HG02870 (cell line): Measurements from ENCODE around the gene ZNF532.
"Not testable (repeated sequence)": the region's sequence is repeated elsewhere in the genome, so short reads cannot be mapped to it uniquely, and the experiment has no call there.

ENCODE experiments used
- ATAC-seq: cut with Tn5 transposase; IDR thresholded peaks from one replicate; pipeline ENCODE4 v1.9.1; 2021; ENCODE audit warnings: mild to moderate bottlenecking, moderate library complexity; ENCODE audit not compliant: unreplicated experiment

The ZNF532 gene, protein sequence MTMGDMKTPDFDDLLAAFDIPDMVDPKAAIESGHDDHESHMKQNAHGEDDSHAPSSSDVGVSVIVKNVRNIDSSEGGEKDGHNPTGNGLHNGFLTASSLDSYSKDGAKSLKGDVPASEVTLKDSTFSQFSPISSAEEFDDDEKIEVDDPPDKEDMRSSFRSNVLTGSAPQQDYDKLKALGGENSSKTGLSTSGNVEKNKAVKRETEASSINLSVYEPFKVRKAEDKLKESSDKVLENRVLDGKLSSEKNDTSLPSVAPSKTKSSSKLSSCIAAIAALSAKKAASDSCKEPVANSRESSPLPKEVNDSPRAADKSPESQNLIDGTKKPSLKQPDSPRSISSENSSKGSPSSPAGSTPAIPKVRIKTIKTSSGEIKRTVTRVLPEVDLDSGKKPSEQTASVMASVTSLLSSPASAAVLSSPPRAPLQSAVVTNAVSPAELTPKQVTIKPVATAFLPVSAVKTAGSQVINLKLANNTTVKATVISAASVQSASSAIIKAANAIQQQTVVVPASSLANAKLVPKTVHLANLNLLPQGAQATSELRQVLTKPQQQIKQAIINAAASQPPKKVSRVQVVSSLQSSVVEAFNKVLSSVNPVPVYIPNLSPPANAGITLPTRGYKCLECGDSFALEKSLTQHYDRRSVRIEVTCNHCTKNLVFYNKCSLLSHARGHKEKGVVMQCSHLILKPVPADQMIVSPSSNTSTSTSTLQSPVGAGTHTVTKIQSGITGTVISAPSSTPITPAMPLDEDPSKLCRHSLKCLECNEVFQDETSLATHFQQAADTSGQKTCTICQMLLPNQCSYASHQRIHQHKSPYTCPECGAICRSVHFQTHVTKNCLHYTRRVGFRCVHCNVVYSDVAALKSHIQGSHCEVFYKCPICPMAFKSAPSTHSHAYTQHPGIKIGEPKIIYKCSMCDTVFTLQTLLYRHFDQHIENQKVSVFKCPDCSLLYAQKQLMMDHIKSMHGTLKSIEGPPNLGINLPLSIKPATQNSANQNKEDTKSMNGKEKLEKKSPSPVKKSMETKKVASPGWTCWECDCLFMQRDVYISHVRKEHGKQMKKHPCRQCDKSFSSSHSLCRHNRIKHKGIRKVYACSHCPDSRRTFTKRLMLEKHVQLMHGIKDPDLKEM (N-terminal part only)

DNA sequence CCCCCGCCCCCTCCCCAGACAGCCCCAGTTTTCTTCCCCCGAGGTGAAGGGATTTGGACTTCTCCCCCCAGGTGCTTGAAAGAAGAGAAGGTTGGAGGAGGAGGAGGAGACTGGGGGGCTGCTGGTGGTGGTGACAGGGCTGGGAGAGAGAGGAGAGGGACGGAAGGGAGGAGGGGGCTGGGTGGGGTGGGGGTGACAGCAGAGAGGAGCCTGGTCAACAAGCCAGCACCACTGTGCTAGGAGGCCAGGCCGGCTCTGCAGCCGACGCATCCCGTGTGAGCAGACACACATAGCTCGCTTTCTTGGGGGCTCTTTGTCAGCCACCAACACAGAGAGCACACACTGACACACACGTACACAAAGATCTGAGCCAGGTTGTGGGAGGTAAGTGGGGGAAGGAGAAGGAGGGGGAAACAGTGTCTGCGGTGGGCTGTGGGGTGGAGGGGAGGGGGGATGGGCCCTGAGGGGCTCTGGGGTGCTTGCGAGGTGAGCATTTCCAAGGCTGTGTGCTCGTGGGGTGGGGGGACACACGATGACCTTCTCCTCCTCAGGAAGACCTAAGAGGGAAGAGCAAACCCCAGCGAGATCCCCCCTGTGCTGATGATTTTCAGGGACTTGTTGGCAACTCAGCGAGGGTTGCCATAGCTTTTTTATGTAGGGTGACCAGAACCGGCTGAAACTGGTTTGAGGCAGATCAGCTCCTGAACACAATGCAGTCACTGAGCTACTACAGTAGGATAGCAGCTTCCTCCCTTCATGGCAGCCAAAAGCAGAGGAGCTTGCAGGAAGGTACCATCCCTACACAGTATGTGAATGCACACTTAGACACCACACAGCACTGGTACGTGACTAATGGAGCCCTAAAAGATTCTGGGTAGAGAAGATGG, at the start of gene ZNF532:
ZNF532 (plus strand) TSS at position 732 of the 887 bp plus-strand sequence. CDS start 53,411 bp downstream, outside the sequence.
- ATAC-seq, result no peak

DNA sequence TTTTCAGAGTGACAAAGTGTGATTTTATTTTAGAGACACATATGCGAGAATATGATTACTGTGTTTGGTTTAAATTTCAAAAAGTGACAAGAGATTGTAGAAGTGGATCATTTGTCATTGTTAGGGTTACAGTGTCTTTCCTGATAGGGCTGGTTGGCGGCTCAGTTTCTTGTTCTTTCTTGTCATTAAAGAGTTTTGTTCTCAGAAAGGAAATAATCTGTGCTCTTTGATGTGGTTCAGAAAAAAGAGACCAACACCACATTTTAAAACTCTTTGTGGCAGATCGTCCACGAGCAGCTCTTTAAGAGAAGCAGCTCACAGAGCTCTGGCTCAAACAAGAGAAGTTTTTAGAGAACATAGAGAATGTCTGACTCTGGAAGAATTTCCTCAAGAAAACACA, 45.6 kb upstream of the ZNF532 start:
- peak; percentile 44 for ATAC-seq

DNA sequence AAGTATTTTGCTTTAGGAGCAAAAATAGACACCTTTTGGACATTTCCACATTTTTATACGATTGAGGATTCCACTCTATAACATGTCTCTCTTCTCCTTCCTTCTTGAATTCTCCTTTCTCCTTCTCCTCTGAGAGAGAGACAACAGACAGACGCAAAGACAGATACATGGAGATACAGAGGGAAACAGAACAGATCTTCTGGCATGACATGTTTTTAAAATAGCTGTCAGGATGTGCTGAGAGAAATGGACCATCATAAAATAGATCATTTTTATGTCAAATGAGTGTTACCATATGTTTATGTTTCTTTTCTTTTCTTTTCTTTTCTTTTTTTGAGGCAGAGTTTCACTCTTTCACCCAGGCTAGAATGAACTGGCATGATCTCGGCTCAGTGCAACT, 44.4 kb upstream of the ZNF532 start:
- no peak for ATAC-seq

DNA sequence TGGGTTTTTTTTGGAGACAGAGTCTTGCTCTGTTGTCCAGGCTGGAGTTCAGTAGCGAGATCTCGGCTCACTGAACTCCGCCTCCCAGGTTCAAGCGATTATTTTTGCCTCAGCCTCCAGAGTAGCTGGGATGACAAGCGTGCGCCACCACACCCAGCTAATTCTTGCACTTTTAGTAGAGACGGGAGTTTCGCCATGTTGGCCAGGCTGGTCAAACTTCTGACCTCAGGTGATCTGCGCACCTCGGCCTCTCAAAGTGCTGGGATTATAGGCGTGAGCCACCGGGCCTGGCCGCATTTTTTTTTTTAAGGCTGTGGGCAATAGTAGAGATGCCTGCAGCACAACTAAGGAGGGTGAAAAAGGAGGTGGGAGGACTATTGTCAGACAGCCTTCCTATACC, 41.7 kb upstream of the ZNF532 start:
- ATAC-seq, result no peak

DNA sequence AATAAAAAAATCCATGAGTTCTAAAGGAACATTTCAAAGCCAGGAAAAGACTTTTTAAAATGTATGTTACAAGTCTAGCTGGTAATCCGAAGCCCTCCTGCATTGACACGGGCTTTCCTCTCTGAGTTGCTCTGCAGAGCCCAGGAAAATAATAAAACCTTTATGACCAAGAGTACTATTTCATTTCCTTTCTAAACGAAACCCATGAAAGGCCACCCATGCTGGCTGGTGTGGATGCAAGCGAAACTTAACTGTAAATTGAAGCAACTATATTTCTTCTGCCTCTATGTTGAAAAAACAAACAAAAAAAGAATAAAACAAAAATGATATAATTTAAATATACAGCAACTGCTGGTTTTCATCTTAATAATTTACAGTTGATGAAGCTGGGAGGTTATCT, 41.3 kb upstream of the ZNF532 start:
- no peak for ATAC-seq

DNA sequence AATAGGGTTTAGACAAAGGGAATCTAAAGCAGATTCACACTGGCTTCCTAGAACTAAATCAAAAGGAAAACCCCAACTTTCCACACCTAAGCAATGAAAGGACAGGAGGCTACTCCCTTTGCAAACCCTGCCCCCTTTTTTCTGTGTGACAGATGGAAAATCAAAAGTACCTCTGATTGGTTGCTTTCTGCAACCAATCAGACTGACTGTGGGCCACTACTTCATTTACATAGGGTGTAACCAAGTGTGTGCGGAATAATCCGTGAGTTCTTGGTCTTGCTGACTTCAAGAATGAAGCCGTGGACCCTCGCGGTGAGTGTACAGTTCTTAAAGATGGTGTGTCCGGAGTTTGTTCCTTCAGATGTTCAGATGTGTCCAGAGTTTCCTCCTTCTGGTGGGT, 37.8 kb upstream of the ZNF532 start:
- ATAC-seq, result not testable (repeated sequence)

DNA sequence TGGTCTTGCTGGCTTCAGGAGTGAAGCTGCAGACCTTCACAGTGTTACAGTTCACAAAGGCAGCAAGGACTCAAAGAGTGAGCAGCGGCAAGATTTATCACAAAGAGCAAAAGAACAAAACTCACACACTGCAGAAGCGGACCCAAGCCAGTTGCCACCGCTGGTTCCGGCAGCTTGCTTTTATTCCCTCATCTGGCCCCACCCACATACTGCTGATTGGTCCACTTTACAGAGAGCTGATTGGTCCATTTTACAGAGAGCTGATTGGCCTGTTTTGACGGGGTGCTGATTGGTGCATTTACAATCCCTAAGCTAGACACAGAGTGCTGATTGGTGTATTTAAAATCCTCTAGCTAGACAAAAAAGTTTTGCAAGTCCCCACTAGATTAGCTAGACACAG, 37.2 kb upstream of the ZNF532 start:
- ATAC-seq, result no peak

DNA sequence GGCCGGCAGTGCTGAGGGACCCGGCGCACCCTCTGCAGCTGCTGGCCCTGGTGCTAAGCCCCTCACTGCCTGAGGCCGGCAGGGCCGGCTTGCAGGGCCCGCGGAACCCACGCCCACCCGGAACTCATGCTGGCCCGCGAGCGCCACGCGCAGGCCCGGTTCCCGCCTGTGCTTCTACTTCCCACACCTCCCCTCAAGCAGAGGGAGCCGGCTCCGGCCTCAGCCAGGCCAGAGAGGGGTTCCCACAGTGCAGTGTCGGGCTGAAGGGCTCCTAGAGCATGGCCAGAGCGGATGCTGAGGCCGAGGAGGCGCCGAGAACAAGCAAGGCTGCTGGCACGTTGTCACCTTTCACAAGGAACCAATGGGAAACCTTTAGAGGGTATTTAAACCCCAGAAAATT, 36.8 kb upstream of the ZNF532 start:
- no peak for ATAC-seq

DNA sequence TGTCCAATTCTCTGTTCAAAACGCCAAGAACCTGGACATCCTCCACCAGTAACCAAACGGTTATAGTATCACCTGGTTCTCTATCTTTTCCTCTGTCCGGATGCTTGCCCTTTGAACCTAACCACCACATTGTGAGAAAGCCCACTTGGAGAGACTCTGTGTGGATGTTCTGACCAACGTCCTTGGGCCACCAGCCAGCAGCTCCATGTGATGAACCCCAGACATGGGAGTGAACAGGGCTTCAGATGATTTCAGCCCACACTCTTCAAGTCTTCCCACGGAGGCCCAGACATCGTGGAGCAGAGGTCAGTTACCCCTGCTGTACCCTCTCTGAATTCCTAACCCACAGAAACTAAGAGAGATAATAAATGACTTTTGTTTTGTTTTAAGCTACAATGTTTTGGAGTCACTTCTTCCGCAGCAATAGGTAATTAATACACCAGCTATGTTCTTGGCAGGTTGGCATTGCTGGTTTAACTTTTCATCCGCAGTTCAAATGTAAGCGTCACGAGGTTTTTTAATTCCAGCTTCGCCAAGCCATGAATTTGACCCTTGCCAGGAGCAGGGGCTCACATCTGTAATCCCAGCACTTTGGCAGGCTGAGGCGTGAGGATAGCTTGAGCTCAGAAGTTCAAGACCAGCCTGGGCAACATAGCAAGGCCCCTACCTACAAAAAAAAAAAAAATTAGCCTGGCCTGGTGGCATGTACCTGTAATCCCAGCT, 36.1 kb upstream of the ZNF532 start:
- no peak for ATAC-seq

DNA sequence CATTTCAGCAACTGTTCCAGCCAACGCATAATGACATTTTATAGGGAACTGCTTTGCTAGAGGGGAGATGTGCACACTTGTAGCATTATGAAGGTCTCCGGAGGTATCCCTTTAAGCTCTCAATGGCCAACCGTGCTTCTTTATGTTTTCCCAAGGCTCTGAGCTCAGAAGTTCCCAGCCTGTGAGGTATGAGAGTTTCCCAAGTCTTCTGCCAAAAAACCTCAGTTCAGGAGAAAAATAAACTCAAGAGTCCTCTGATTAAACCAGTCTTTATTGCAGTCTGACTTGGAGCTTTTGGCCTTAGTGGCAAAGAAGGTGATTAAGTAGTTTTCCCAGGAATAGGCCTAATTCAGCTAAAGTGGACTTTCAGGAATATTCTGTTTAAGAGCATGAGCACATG, 35.4 kb upstream of the ZNF532 start:
- no peak for ATAC-seq

DNA sequence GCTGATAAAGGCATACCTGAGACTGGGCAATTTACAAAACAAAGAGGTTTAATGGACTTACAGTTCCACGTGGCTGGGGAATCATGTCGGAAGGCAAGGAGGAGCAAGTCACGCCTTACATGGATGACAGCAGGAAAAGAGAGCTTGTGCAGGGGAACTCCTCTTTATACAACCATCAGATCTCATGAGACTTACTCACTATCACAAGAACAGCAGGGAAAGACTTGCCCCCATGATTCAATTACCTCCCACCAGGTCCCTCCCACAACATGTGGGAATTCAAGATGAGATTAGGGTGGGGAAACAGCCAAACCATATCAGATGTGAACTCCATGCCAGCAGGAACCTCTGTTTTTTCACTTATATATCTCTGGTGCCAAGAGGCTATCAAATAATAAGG, 34.8 kb upstream of the ZNF532 start:
- not testable (repeated sequence) for ATAC-seq

DNA sequence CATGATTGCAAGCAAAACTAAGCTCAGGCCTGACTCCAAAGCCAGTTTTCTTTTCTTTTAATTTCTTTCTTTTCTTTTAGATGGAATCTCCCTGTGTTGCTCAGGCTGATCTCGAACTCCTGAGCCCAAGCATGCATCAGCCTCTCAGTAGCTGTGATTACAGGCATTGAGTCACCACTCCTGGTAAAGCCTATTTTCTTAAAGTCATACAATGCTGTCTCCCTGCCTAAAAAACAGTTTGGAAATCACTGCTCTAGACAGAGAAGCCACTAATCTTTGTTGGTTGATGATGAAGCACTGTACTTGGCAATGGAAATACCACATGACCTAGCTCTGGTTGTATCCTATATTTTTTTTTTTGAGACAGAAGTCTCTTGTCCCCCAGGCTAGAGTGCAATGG, 33.1 kb upstream of the ZNF532 start:
- ATAC-seq, result no peak

DNA sequence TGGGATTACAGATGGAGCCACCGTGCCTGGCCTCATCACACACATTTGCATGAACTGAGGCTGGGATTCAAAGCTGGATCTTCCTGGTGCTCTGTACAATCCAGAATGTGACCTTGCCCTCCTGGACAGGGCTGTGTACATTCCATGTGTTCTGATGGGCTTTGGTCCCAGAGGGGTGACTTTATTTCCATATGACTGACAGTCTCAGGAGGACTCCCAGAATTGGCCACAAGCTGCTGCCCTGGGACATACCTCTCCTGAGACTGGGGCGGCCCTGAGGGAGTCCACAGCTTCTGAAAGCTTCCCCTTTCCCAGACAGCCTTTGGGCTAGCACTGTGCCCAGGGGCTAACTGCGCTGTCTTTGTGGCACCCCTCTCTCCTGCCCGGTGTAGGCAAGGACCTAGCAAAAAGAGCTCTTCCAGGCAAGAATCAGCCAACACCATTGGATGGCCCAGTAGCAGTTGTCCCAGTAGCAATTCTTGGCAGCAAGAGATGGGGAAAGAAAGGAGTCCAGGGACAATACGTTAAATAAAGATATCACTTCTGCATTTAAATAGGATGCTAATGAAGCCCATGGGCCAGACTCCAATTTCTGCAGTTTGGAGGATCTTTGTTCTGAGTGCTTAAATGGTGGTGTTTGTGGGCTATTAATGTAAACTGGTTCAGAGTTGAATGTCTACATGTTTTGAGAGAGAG, 26.4 kb upstream of the ZNF532 start:
- ATAC-seq, result no peak

DNA sequence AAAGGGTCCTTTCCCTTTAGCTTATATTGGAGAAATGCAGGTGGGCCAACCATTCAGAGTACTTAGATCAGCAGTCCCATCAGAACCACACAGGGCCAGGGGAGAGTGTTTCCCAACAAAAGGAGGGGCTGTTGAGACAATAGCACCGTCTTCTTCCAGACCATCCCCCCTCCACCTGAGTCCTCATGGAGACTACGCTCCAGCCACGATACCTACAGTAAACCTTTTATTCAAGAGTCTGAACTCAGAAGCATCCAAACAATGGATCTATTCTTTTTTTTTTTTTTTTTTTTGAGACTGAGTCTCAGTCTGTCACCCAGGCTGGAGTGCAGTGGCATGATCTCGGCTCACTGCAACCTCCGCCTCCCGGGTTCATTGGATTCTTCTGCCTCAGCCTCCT, 25.7 kb upstream of the ZNF532 start:
- ATAC-seq, result no peak

DNA sequence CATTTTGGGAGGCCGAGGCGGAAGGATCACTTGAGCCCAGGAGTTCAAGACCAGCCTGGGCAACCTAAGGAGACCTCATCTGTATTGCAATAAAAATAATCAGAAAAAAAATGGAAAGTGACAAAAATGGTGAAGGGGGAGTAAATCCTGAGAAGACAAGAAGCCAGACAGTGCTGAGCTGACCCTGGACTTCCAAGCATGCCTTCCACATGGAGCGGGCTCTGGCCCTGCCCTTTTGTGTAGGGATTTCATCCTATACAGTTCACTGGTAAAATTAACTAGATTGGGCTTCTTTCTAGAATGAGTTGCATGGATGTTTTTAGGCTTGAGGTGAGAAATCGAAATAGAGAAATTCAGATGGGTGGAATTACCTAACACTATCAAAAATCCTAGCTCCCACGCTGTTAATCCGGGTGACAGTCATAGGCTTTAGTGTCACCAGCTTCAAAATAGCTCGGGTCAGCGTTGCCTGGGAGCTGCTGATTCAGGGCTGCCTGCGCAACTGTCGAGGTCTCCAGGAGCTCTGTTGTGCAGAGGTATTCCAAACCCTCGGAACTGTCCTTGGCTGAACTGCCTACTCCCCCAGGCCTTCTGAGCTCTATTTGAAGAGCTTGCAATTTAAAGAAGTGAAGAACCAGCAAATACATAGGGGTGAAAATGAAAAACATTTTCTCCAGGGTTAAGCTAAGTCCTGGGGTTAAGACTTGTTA, 21.5 kb upstream of the ZNF532 start:
- ATAC-seq, result no peak

DNA sequence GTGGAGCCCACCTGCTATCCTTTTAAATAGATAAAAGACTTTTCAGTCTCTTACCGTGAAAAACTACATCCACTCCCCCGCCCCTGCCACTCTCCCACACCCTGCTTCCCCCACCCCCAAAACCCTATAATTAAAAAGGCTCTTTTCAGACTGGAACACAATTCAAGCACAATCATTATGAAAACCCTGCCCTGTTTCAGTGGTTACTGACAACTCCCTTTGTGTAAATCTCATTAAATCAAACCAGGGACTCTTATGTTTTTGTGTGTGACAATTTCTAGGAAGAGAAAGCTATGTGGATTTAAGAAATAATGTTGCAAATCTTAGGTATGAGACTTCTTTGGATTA, 21.0 kb upstream of the ZNF532 start:
- ATAC-seq, result no peak

DNA sequence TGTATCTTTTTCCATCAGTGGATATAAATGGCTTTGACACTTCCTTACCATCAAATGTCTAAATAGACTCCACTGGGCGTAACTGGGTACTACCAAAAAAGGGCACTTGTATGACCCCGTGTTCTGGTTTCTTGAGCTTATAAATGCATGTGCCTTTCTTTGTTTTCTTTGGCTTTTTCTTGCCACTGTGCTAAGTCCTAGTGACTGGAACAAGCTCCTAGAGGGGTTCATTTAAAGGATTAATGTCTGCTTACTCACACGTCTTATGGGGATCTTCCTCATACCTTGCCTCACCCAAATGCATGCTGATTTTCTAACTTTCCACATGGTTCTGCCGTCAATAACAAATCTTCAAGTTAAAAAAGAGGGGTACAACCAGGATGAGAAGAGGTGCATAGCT, 19.8 kb upstream of the ZNF532 start:
- no peak for ATAC-seq

DNA sequence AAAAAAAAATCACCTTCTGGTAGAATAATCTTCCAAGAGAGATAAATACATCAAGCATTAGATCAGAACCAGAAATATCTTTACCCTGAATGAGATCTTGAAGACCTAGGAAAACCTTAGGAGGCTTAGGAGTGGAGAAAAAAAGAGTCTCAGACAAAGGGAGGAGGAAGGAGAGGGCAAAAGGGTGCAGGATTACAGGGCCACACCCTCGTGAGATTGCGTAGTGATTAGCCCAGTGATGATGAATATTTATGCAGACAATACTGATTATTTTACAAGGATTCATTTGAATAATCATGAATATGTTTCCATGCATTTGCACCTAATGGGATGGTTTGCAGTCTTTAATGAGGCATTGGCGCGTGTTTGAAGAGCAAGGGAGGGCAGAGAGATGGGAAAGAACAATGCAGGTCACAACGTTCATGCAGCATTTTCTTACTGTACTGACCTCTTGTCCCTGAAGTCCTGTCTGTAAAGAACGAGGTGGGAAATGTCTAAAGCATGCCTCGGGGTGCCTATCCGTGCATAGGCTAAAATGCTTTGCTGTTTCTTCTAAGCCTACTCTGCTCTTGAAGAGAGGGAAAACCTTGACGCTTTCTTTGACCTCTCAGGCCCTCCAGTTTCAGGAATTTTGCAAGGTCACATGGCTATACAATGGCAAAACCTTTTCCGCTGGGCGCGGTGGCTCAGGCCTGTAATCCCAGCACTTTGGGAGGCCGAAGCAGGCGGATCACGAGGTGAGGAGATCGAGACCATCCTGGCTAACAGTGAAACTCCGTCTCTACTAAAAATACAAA, 18.6 kb upstream of the ZNF532 start:
- ATAC-seq, result no peak
